Measurements from ENCODE around the gene DEPDC5. TPM values are rescaled to one million over a fixed set of nuclear protein-coding genes. Genes with fewer than 3 reads are reported as not detected.

DEPDC5 gene
- total and polyA plus RNA-seq, 9 of the 15 experiments (the other 6 are each of a cell fraction or from before 2014, with no cell fraction given) = 2.3 to 12.3 (median 10.7) TPM

DNA sequence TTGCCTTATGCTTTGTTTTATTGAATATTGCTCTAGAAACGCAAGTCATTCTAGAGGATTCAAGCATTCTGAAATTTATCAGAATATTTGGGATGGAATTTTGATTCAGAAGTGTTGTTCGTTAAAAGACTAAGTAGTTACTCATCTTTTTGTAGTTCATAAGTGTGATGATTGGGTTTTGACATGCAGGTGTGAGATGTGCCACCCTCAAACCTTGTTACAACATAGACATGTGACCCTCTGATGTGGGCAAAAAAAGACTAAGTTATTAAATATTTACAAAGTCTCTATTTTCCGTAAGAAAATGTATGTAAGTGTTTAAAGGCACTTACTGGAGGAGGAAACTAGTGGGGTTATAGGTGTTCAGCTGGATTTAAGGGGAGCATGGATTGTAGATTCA, 199.4 kb downstream of the DEPDC5 start:
- intact Hi-C loops (cut with micrococcal nuclease) (no loop called here), in situ Hi-C loops (cut with MboI) (no loop called here)
- Histone ChIP-seq H3K79me2 (ENCODE audit: control insufficient read depth, insufficient read depth, low read length) (peaks cover 81% of the 10 kb centered on the region), H3K4me2 (ENCODE audit: insufficient read depth, low read length) (no peak overlapping the region), H3K27ac (ENCODE audit: extremely low read depth, low read depth, low read length) (no peak overlapping the region), H3K4me3 (no peak overlapping the region), H3K9ac (ENCODE audit: insufficient read depth in 1 of 2, low read depth in 2 of 2, low read length in 2 of 2) (no peak overlapping the region), H2AFZ (ENCODE audit: low read depth, low read length) (no peak overlapping the region), H4K20me1 (replicated peaks; ENCODE audit: control insufficient read depth, insufficient read depth, low read length) (peaks cover 45% of the 10 kb centered on the region), H3K27me3 (ENCODE audit: control insufficient read depth in 2 of 2, insufficient read depth in 2 of 2, low read length in 2 of 2) (no peaks in the 10 kb centered on the region), H3K36me3 (ENCODE audit: control insufficient read depth, insufficient read depth, low read length) (peaks cover 95% of the 10 kb centered on the region), H3K9me1 (ENCODE audit: control insufficient read depth, insufficient read depth, low read length) (peaks cover 14% of the 10 kb centered on the region), H3K9me3 (replicated peaks; ENCODE audit: control insufficient read depth, insufficient read depth, low read depth, low read length) (no peaks in the 10 kb centered on the region), H3K4me1 (replicated peaks in 1 of 2; ENCODE audit: control insufficient read depth in 2 of 2, insufficient read depth in 2 of 2, low read length in 2 of 2) (peaks cover 4 to 13% of the 10 kb centered on the region in 2 experiments; a peak in 3 of 5 replicates)
- ATAC-seq (no peak), FAIRE-seq (no peak), DNase-seq (ENCODE audit: extremely low read depth in 1 of 4, low spot score in 3 of 4) (no peak)
- ChIA-PET CTCF (ENCODE audit: low intra/inter-chr PET ratio) (no interaction called here), POLR2A (interaction anchor here (1.1 kb wide), 1 partner anchor 9 kb away, joined by 5 read pairs; no protein-coding TSS in a partner anchor)
- no TSS peak for BruUV-seq (replicated peaks)
- 85% methylated on average over 3 of the region's 3 CpGs for WGBS (ENCODE audit: insufficient coverage, low coverage, missing lambda C conversion rate)
- TF ChIP-seq, protein P1, sequence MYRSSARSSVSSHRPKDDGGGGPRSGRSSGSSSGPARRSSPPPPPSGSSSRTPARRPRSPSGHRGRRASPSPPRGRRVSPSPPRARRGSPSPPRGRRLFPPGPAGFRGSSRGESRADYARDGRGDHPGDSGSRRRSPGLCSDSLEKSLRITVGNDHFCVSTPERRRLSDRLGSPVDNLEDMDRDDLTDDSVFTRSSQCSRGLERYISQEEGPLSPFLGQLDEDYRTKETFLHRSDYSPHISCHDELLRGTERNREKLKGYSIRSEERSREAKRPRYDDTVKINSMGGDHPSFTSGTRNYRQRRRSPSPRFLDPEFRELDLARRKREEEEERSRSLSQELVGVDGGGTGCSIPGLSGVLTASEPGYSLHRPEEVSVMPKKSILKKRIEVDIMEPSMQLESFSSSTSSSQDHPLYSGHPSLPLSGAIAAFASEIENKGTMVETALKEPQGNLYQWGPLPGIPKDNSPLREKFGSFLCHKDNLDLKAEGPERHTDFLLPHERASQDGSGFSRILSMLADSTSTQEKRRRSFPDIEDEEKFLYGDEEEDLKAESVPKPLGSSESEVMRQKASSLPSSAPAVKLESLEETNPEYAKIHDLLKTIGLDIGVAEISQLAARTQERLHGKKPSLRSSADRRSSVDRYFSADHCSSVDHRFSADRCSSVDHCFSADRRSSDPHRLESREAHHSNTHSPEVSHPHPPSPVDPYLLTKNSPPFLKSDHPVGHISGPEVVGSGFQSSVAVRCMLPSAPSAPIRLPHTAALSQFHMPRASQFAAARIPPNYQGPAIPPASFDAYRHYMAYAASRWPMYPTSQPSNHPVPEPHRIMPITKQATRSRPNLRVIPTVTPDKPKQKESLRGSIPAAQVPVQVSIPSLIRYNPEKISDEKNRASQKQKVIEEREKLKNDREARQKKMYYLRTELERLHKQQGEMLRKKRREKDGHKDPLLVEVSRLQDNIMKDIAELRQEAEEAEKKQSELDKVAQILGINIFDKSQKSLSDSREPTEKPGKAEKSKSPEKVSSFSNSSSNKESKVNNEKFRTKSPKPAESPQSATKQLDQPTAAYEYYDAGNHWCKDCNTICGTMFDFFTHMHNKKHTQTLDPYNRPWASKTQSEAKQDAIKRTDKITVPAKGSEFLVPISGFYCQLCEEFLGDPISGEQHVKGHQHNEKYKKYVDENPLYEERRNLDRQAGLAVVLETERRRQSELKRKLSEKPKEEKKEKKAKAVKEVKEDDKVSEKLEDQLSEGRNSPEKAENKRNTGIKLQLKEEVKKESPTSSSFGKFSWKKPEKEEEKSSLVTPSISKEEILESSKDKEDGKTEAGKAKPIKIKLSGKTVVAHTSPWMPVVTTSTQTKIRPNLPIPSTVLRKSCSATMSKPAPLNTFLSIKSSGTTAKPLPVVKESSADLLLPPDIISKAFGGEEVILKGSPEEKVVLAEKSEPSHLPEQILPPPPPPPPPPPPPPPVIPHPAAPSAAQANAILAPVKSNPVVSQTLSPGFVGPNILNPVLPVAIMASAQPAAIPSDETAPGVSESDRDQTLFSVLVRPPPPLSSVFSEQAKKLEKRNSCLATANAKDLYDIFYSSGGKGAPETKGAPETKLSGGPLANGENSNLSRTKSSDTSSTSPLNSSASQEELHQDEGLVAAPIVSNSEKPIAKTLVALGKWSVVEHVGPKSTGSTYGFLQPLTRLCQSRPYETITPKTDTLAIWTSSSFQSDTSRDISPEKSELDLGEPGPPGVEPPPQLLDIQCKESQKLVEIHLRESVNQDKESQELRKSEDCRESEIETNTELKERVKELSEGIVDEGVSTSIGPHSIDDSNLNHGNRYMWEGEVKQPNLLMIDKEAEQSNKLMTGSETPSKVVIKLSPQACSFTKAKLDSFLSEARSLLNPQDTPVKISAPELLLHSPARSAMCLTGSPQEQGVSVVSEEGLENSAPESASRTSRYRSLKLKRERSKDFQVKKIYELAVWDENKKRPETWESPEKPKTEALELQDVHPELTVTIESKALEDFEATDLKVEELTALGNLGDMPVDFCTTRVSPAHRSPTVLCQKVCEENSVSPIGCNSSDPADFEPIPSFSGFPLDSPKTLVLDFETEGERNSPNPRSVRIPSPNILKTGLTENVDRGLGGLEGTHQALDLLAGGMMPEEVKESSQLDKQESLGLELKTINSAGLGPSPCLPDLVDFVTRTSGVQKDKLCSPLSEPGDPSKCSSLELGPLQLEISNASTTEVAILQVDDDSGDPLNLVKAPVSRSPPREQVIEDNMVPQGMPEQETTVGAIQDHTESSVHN (IDR thresholded peaks at IDR 0.05; ENCODE audit: borderline replicate concordance in 1 of 2, low read depth in 1 of 2) = no peak
- no peak for TF ChIP-seq ZNF311 (CRISPR knock-in tag; IDR thresholded peaks at IDR 0.05)
- TF ChIP-seq NBN (IDR thresholded peaks at IDR 0.05; ENCODE audit: low read depth) = no peak
- no peak for TF ChIP-seq POLR2A (conservative IDR thresholded peaks at IDR 0.05)
- no peak for TF ChIP-seq HNRNPL (IDR thresholded peaks at IDR 0.05; ENCODE audit: low read depth, low read length)
- TF ChIP-seq, protein P2, sequence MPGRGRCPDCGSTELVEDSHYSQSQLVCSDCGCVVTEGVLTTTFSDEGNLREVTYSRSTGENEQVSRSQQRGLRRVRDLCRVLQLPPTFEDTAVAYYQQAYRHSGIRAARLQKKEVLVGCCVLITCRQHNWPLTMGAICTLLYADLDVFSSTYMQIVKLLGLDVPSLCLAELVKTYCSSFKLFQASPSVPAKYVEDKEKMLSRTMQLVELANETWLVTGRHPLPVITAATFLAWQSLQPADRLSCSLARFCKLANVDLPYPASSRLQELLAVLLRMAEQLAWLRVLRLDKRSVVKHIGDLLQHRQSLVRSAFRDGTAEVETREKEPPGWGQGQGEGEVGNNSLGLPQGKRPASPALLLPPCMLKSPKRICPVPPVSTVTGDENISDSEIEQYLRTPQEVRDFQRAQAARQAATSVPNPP (IDR thresholded peaks at IDR 0.05; ENCODE audit: borderline replicate concordance, insufficient read depth, insufficient read length) = no peak
- TF ChIP-seq TCF7 (IDR thresholded peaks at IDR 0.05; ENCODE audit: borderline replicate concordance) = no peak
- no peak for TF ChIP-seq NR4A1 (CRISPR knock-in tag; IDR thresholded peaks at IDR 0.05)
- no peak for TF ChIP-seq NR4A1 (tag; IDR thresholded peaks at IDR 0.05)
- TF ChIP-seq RBM17 (IDR thresholded peaks at IDR 0.05; ENCODE audit: borderline replicate concordance, low read depth, low read length) = no peak
- no peak for TF ChIP-seq MTA2 (IDR thresholded peaks at IDR 0.05; ENCODE audit: low read depth)
- no peak for TF ChIP-seq CHCHD3 (CRISPR knock-in tag; IDR thresholded peaks at IDR 0.05)
- TF ChIP-seq TBP (optimal IDR thresholded peaks at IDR 0.05; ENCODE audit: low read depth, low read length) = no peak

Measured in K562 (cell line).